Measurements from ENCODE around the gene TREM1. TPM values are rescaled to one million over a fixed set of nuclear protein-coding genes. Genes with fewer than 3 reads are reported as not detected.
A peak's percentile ranks its signal among the peaks of the same experiment; 100 is the strongest.

TREM1 gene
- total RNA-seq, 1 donor from 2014 or later, result 0.98 TPM

- Histone ChIP-seq H3K4me3 (no peak overlapping the region), H3K4me1 (no peaks in the 10 kb centered on the region), H3K27me3 (no peaks in the 10 kb centered on the region), H3K9me3 (no peaks in the 10 kb centered on the region), H3K36me3 (no peaks in the 10 kb centered on the region), H3K27ac (no peak overlapping the region)
- intact Hi-C loops (cut with DNase I), result no loop called here
- DNase-seq (ENCODE audit: extremely low spot score in 2 of 2), result no peak
- TF ChIP-seq POLR2AphosphoS5 (IDR thresholded peaks at IDR 0.05; ENCODE audit: insufficient read depth in 1 of 2, low read depth in 1 of 2) (no peak), POLR2A (IDR thresholded peaks at IDR 0.05) (no peak), CTCF (IDR thresholded peaks at IDR 0.05) (no peak)
Observed at GRCh38 chr6:41326092-41326491, 39.6 kb upstream of the TREM1 start.

GRCh38 chr6:41325446-41326066, 39.1 kb upstream of the TREM1 start:
- H3K4me3 ChIP-seq, result no peak overlapping the region
- no peak overlapping the region for H3K27ac ChIP-seq
- no peaks in the 10 kb centered on the region for H3K36me3 ChIP-seq
- H3K4me1 ChIP-seq, result no peaks in the 10 kb centered on the region
- no peak for DNase-seq (ENCODE audit: extremely low spot score in 2 of 2)
- intact Hi-C loops (cut with DNase I), result no loop called here
- H3K27me3 ChIP-seq, result no peaks in the 10 kb centered on the region
- no peaks in the 10 kb centered on the region for H3K9me3 ChIP-seq
- TF ChIP-seq CTCF (IDR thresholded peaks at IDR 0.05) (no peak), POLR2A (IDR thresholded peaks at IDR 0.05) (no peak), POLR2AphosphoS5 (IDR thresholded peaks at IDR 0.05; ENCODE audit: insufficient read depth in 1 of 2, low read depth in 1 of 2) (no peak)

GRCh38 chr6:41321183-41321582, 34.7 kb upstream of the TREM1 start:
- Histone ChIP-seq H3K4me1 (peaks cover 7% of the 10 kb centered on the region), H3K9me3 (no peaks in the 10 kb centered on the region), H3K27ac (no peak overlapping the region), H3K4me3 (no peak overlapping the region), H3K36me3 (no peaks in the 10 kb centered on the region), H3K27me3 (peaks cover 4% of the 10 kb centered on the region)
- intact Hi-C loops (cut with DNase I), result no loop called here
- no peak for TF ChIP-seq CTCF (IDR thresholded peaks at IDR 0.05)
- DNase-seq (ENCODE audit: extremely low spot score in 2 of 2), result no peak

GRCh38 chr6:41318654-41319565, 32.4 kb upstream of the TREM1 start:
- peaks cover 7% of the 10 kb centered on the region for H3K4me1 ChIP-seq
- intact Hi-C loops (cut with DNase I), result no loop called here
- no peaks in the 10 kb centered on the region for H3K36me3 ChIP-seq
- TF ChIP-seq CTCF (IDR thresholded peaks at IDR 0.05), result peak; percentile 84 to 88 (median 88)
- TF ChIP-seq POLR2AphosphoS5 (IDR thresholded peaks at IDR 0.05; ENCODE audit: insufficient read depth in 1 of 2, low read depth in 1 of 2), result no peak
- TF ChIP-seq POLR2A (IDR thresholded peaks at IDR 0.05), result no peak
- H3K27ac ChIP-seq, result no peak overlapping the region
- DNase-seq (ENCODE audit: extremely low spot score in 2 of 2), result no peak
- peaks cover 4% of the 10 kb centered on the region for H3K27me3 ChIP-seq
- no peaks in the 10 kb centered on the region for H3K9me3 ChIP-seq
- H3K4me3 ChIP-seq, result peak overlapping the region; percentile 19 to 32

GRCh38 chr6:41318261-41318653, 31.8 kb upstream of the TREM1 start:
- Histone ChIP-seq H3K27ac (no peak overlapping the region), H3K9me3 (no peaks in the 10 kb centered on the region), H3K27me3 (peaks cover 4% of the 10 kb centered on the region), H3K36me3 (no peaks in the 10 kb centered on the region), H3K4me3 (no peak overlapping the region), H3K4me1 (peaks cover 7% of the 10 kb centered on the region)
- TF ChIP-seq CTCF (IDR thresholded peaks at IDR 0.05) (no peak), POLR2AphosphoS5 (IDR thresholded peaks at IDR 0.05; ENCODE audit: insufficient read depth in 1 of 2, low read depth in 1 of 2) (no peak), POLR2A (IDR thresholded peaks at IDR 0.05) (no peak)
- intact Hi-C loops (cut with DNase I), result no loop called here
- no peak for DNase-seq (ENCODE audit: extremely low spot score in 2 of 2)

All from vagina (tissue), 2 donors.